Measurements from ENCODE around the gene PRKN. TPM values are rescaled to one million over a fixed set of nuclear protein-coding genes. Genes with fewer than 3 reads are reported as not detected.
A peak's percentile ranks its signal among the peaks of the same experiment; 100 is the strongest.

Gene PRKN
- total and polyA plus RNA-seq, 2 experiments from 2014 or later, result 0.10 to 0.84 TPM

DNA sequence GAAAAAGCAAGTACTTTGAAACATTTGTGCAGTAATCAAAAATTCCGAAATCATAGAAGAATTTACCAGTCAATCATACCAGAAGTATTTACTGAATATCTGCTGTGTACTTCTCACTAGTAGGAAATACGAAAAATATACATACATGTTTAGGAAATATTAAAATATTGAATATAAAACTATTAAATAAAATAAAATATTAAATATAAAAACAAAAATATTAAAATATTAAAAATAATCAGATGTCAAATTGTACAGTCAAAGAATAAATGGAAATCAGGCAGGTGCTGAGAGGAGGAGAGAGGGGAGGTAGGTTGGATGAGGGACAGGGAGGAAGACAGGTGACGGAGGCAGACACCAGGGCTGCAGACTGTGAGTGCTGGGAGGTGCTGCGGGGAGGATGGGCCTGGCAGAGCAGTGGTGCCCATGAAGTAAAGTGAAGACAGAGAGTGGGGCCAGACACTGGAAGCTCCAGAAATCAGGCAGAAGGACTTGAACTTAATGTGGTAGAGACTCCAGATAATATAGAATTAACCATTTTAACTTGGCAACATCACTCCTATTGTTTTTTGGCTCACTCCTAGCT is 55.9 kb downstream of the PRKN start:
- DNase-seq (ENCODE audit: low spot score), result no peak
- Histone ChIP-seq H3K36me3 (ENCODE audit: insufficient read depth) (no peaks in the 10 kb centered on the region), H3K27ac (ENCODE audit: low read depth) (no peak overlapping the region), H3K4me2 (no peak overlapping the region), H2AFZ (no peak overlapping the region), H3K9me2 (ENCODE audit: insufficient read depth) (no peaks in the 10 kb centered on the region), H4K20me1 (replicated peaks; ENCODE audit: insufficient read depth) (no peaks in the 10 kb centered on the region), H3F3A (replicated peaks; ENCODE audit: low read depth) (no peaks in the 10 kb centered on the region), H3K4me1 (ENCODE audit: insufficient read depth) (no peaks in the 10 kb centered on the region), H3K4me3 (no peak overlapping the region), H3K27me3 (ENCODE audit: insufficient read depth) (no peaks in the 10 kb centered on the region), H3K79me2 (replicated peaks; ENCODE audit: insufficient read depth) (no peaks in the 10 kb centered on the region)
- no peaks in the 10 kb centered on the region for H3K36me3 Mint-ChIP-seq (ENCODE audit: low read depth)
- H3K27ac Mint-ChIP-seq, result no peak overlapping the region
- no peak overlapping the region for H3K4me3 Mint-ChIP-seq
- peak; percentile 38; the same call in 1 of the 3 replicates for ATAC-seq
- H3K27me3 Mint-ChIP-seq (ENCODE audit: insufficient read depth, low read depth, poor library complexity), result no peaks in the 10 kb centered on the region
- TF ChIP-seq EZH2 (IDR thresholded peaks at IDR 0.05; ENCODE audit: low read depth, unreplicated experiment) (no peak), JUNB (IDR thresholded peaks at IDR 0.05; ENCODE audit: unreplicated experiment) (no peak), POLR2AphosphoS5 (IDR thresholded peaks at IDR 0.05; ENCODE audit: low read depth) (no peak), ZNF462 (CRISPR knock-in tag; IDR thresholded peaks at IDR 0.05) (no peak), ZNF331 (CRISPR knock-in tag; IDR thresholded peaks at IDR 0.05; ENCODE audit: low read depth) (no peak), CREB1 (CRISPR knock-in tag; IDR thresholded peaks at IDR 0.05; ENCODE audit: low read depth) (no peak), EZH2phosphoT487 (IDR thresholded peaks at IDR 0.05; ENCODE audit: unreplicated experiment) (no peak), ZNF114 (CRISPR knock-in tag; IDR thresholded peaks at IDR 0.05) (no peak), REST (IDR thresholded peaks at IDR 0.05; ENCODE audit: unreplicated experiment) (no peak), STAT1 (IDR thresholded peaks at IDR 0.05; ENCODE audit: unreplicated experiment) (no peak)
- TF ChIP-seq, protein P1, sequence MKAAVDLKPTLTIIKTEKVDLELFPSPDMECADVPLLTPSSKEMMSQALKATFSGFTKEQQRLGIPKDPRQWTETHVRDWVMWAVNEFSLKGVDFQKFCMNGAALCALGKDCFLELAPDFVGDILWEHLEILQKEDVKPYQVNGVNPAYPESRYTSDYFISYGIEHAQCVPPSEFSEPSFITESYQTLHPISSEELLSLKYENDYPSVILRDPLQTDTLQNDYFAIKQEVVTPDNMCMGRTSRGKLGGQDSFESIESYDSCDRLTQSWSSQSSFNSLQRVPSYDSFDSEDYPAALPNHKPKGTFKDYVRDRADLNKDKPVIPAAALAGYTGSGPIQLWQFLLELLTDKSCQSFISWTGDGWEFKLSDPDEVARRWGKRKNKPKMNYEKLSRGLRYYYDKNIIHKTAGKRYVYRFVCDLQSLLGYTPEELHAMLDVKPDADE (IDR thresholded peaks at IDR 0.05), result no peak
- TF ChIP-seq, protein P2, sequence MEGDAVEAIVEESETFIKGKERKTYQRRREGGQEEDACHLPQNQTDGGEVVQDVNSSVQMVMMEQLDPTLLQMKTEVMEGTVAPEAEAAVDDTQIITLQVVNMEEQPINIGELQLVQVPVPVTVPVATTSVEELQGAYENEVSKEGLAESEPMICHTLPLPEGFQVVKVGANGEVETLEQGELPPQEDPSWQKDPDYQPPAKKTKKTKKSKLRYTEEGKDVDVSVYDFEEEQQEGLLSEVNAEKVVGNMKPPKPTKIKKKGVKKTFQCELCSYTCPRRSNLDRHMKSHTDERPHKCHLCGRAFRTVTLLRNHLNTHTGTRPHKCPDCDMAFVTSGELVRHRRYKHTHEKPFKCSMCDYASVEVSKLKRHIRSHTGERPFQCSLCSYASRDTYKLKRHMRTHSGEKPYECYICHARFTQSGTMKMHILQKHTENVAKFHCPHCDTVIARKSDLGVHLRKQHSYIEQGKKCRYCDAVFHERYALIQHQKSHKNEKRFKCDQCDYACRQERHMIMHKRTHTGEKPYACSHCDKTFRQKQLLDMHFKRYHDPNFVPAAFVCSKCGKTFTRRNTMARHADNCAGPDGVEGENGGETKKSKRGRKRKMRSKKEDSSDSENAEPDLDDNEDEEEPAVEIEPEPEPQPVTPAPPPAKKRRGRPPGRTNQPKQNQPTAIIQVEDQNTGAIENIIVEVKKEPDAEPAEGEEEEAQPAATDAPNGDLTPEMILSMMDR (conservative IDR thresholded peaks at IDR 0.05; ENCODE audit: low read depth in 2 of 2), result no peak
- H3K9me3 Mint-ChIP-seq, result no peaks in the 10 kb centered on the region
- no peaks in the 10 kb centered on the region; the same call in 2 of the 3 replicates for H3K4me1 Mint-ChIP-seq

Measured in GM23338 (cell line).